K562 (cell line): ENCODE results near the gene TARBP1. TPM values are rescaled to one million over a fixed set of nuclear protein-coding genes. Genes with fewer than 3 reads are reported as not detected.

ENCODE experiments used
- ATAC-seq: fragments of 200-7000 bp; cut with Tn5 transposase; 3 replicates; pipeline ENCODE4 v1.9.1; 2020; ENCODE audit warnings: moderate library complexity
- BruUV-seq: library from RNA; stranded (reverse); fragments of 400-500 nt; replicated peaks from 2 replicates; lab custom pipeline; 2021; lab: Mats Ljungman, UMichigan
- CTCF ChIA-PET: fragments of 300-600 bp; formaldehyde crosslinking; extraction: SDS; loops from one replicate; lab custom pipeline; 2021; ENCODE audit warnings: low intra/inter-chr PET ratio; lab: Yijun Ruan, JAX
- POLR2A ChIA-PET: fragments of 300-600, 350-650 bp; sonication (Branson Sonifier 250); formaldehyde crosslinking; extraction: SDS; loops from one replicate; lab custom pipeline; 2021; ENCODE audit warnings: antibody characterized with exemption, inconsistent platforms; lab: Yijun Ruan, JAX
- DNase-seq, 4 experiments: peaks; one replicate each; pipeline versions ENCODE4 v3.0.0 to v3.0.0-alpha.2; 2011 to 2018; ENCODE audit warnings: low spot score in 3 of 4, mixed read lengths in 3 of 4; ENCODE audit errors: extremely low read depth in 1 of 4
- FAIRE-seq: peaks from 2 replicates; lab custom pipeline; 2011; peaks lifted over from hg19 to GRCh38; lab: Jason Lieb, UNC
- H2AFZ ChIP-seq: 2 replicates; pipeline ENCODE4 v1.6.0; 2011; ENCODE audit warnings: low read depth, low read length, control low read depth, inconsistent platforms
- H3K27ac ChIP-seq: fragments of 200-600 bp; 3 replicates; pipeline ENCODE4 v1.8.0; 2011; ENCODE audit warnings: low read depth, mild to moderate bottlenecking, control low read depth, inconsistent platforms, low read length, moderate library complexity, mixed read lengths; ENCODE audit errors: extremely low read depth
- H3K27me3 ChIP-seq, 2 experiments: fragments of 300-600 bp in 1 of 2; 2 replicates in 1 of 2; 3 replicates in 1 of 2; pipeline versions ENCODE4 v1.6.0 to v1.8.0; 2011; ENCODE audit warnings: inconsistent platforms in 2 of 2, low read length in 2 of 2, mild to moderate bottlenecking in 1 of 2, mixed read lengths in 1 of 2, moderate library complexity in 1 of 2; ENCODE audit not compliant: control insufficient read depth in 2 of 2, insufficient read depth in 2 of 2
- H3K36me3 ChIP-seq: fragments of 300-600 bp; 3 replicates; pipeline ENCODE4 v1.8.0; 2011; ENCODE audit warnings: mild to moderate bottlenecking, low read length, inconsistent platforms; ENCODE audit not compliant: control insufficient read depth, insufficient read depth
- H3K4me1 ChIP-seq, 2 experiments: fragments of 200-600 bp in 1 of 2; replicated peaks in 1 of 2; 2 replicates in 1 of 2; 3 replicates in 1 of 2; pipeline versions ENCODE4 v1.5.1 to v1.8.0; 2011; ENCODE audit warnings: inconsistent platforms in 2 of 2, low read length in 2 of 2, mild to moderate bottlenecking in 1 of 2, mixed read lengths in 1 of 2, moderate library complexity in 1 of 2; ENCODE audit not compliant: control insufficient read depth in 2 of 2, insufficient read depth in 2 of 2
- H3K4me2 ChIP-seq: 2 replicates; pipeline ENCODE4 v1.6.1; 2011; ENCODE audit warnings: low read length, control low read depth, inconsistent platforms, mixed read lengths; ENCODE audit not compliant: insufficient read depth
- H3K4me3 ChIP-seq: fragments of 200-600 bp; sonication (generic), shearing (Covaris generic); 2 replicates; pipeline ENCODE4 v1.5.1; 2016; ENCODE audit warnings: control low read depth, inconsistent platforms
- H3K79me2 ChIP-seq: fragments of 200-600 bp; 3 replicates; pipeline ENCODE4 v1.8.0; 2011; ENCODE audit warnings: low read length, inconsistent platforms; ENCODE audit not compliant: control insufficient read depth, insufficient read depth
- H3K9ac ChIP-seq, 2 experiments: 2 replicates each; pipeline versions ENCODE4 v1.6.0 to v1.6.1; 2011; ENCODE audit warnings: low read depth in 2 of 2, low read length in 2 of 2, control low read depth in 1 of 2, inconsistent platforms in 1 of 2, mild to moderate bottlenecking in 1 of 2, mixed read lengths in 1 of 2; ENCODE audit not compliant: insufficient read depth in 1 of 2
- H3K9me1 ChIP-seq: one replicate; pipeline ENCODE4 v1.6.0; 2011; ENCODE audit warnings: inconsistent platforms, mild to moderate bottlenecking, low read length, moderate library complexity; ENCODE audit not compliant: control insufficient read depth, insufficient read depth
- H3K9me3 ChIP-seq: replicated peaks from 2 replicates; pipeline ENCODE4 v1.5.1; 2011; ENCODE audit warnings: low read depth, low read length, inconsistent platforms; ENCODE audit not compliant: control insufficient read depth, insufficient read depth
- H4K20me1 ChIP-seq: replicated peaks from 2 replicates; pipeline ENCODE4 v1.6.1; 2011; ENCODE audit warnings: low read length, inconsistent platforms, mixed read lengths; ENCODE audit not compliant: control insufficient read depth, insufficient read depth
- ASH1L ChIP-seq: fragments of 450-650 bp; IDR thresholded peaks from 2 replicates; pipeline ENCODE4 v1.6.1; 2018; ENCODE audit warnings: borderline replicate concordance, mild to moderate bottlenecking, low read depth; ENCODE audit not compliant: partially characterized antibody
- KAT7 ChIP-seq: sonication (generic); formaldehyde crosslinking; IDR thresholded peaks from 2 replicates; pipeline ENCODE4 v1.8.0; 2022; ENCODE audit warnings: missing genetic modification reagents, mild to moderate bottlenecking, borderline replicate concordance
- PYGO2 ChIP-seq: fragments of 450-650 bp; IDR thresholded peaks from 2 replicates; pipeline ENCODE4 v1.6.1; 2016; ENCODE audit warnings: mild to moderate bottlenecking, missing genetic modification characterization, moderate library complexity, missing compliant biosample characterization
- RAD21 ChIP-seq, 2 experiments: fragments of 250-450 bp in 1 of 2; fragments of 450-650 bp in 1 of 2; sonication (Bioruptor Pico) in 1 of 2; formaldehyde crosslinking in 1 of 2; IDR thresholded peaks in 1 of 2; conservative IDR thresholded peaks in 1 of 2; 2 replicates each; pipeline versions ENCODE4 v1.4.0 to v1.8.0; 2020 to 2022; ENCODE audit warnings: mild to moderate bottlenecking in 2 of 2, moderate library complexity in 1 of 2
- SUPT5H ChIP-seq: fragments of 450-650 bp; IDR thresholded peaks from 2 replicates; pipeline ENCODE4 v1.6.1; 2016
- TOE1 ChIP-seq, 2 experiments: fragments of 450-650 bp in 1 of 2; sonication (generic) in 1 of 2; formaldehyde crosslinking in 1 of 2; IDR thresholded peaks; 2 replicates each; pipeline versions ENCODE4 v1.7.1 to v1.8.0; 2016 to 2022; ENCODE audit warnings: borderline replicate concordance in 2 of 2, mild to moderate bottlenecking in 2 of 2, antibody characterized with exemption in 1 of 2, inconsistent platforms in 1 of 2, low read depth in 1 of 2, missing genetic modification reagents in 1 of 2, moderate library complexity in 1 of 2
- ZNF184 ChIP-seq: sonication (generic); formaldehyde crosslinking; IDR thresholded peaks from 2 replicates; pipeline ENCODE4 v1.5.0; 2020; ENCODE audit warnings: missing genetic modification reagents
- ZNF217 ChIP-seq: sonication (generic); formaldehyde crosslinking; IDR thresholded peaks from 2 replicates; pipeline ENCODE4 v1.8.0; 2022; ENCODE audit warnings: mild to moderate bottlenecking, missing genetic modification reagents
- ZNF316 ChIP-seq: fragments of 450-650 bp; IDR thresholded peaks from 2 replicates; pipeline ENCODE4 v1.6.1; 2016
- WGBS: fragments of 100-300 bp; shearing (Covaris generic); methylation state at CpG from one replicate; pipeline ENCODE4 v1.1.6; 2016; ENCODE audit warnings: low coverage, mixed read lengths; ENCODE audit not compliant: insufficient coverage; ENCODE audit errors: missing lambda C conversion rate; 5-methylcytosine and 5-hydroxymethylcytosine counted together
- in situ Hi-C: fragments of 300-500 bp; cut with MboI; formaldehyde crosslinking; loops from 4 replicates; pipeline ENCODE4 v1.15.0; 2018; ENCODE audit warnings: inconsistent platforms, mixed read lengths
- intact Hi-C: fragments of 100-400 bp; cut with micrococcal nuclease; formaldehyde crosslinking; loops from 2 replicates; pipeline ENCODE4 v1.14.2; 2022
- polyA plus RNA-seq, 8 experiments: library from polyadenylated mRNA; depleted of rRNA in 4 of 8; stranded (reverse) in 5 of 8; unstranded in 3 of 8; fragments of >200 nt; fragmentation: Nextera tagmentation in 2 of 8; fragmentation: Illumina TruSeq in 1 of 8; extraction: Ambion mirVana in 2 of 8; extraction: Trizol in 1 of 8; gene quantifications; 2 replicates each; pipeline versions ENCODE4 v1.2.1 to v1.2.3, GENCODE V29; 2011 to 2014; ENCODE audit warnings: inconsistent platforms in 1 of 8, missing spikeins in 1 of 8
- total RNA-seq, 7 experiments: library from RNA; depleted of rRNA in 6 of 7; stranded (reverse); fragments of >200 nt in 6 of 7; fragmentation: Illumina TruSeq in 2 of 7; extraction: Trizol in 2 of 7; gene quantifications; 2 replicates each; pipeline versions ENCODE4 v1.2.1 to v1.2.3, GENCODE V29; 2011 to 2021; ENCODE audit warnings: low replicate concordance in 1 of 7
- TF ChIP-seq, protein P1 (sequence below): fragments of 250-450 bp; sonication (Bioruptor Pico); IDR thresholded peaks from 2 replicates; pipeline ENCODE4 v1.4.0; 2020; ENCODE audit warnings: mild to moderate bottlenecking, moderate library complexity
- TF ChIP-seq, protein P2 (sequence below), 3 experiments: IDR thresholded peaks in 2 of 3; conservative IDR thresholded peaks in 1 of 3; 2 replicates each; pipeline ENCODE4 v1.5.1; 2011 to 2012; ENCODE audit warnings: low read length in 3 of 3, mild to moderate bottlenecking in 3 of 3, control low read depth in 2 of 3, improper control_type of control experiment in 1 of 3, inconsistent platforms in 1 of 3, low read depth in 1 of 3, mixed read lengths in 1 of 3, moderate library complexity in 1 of 3; ENCODE audit not compliant: insufficient read depth in 2 of 3
- TF ChIP-seq, protein P3 (sequence below): fragments of 450-650 bp; IDR thresholded peaks from 2 replicates; pipeline ENCODE4 v1.6.1; 2016; ENCODE audit warnings: mild to moderate bottlenecking

The TARBP1 gene
- total and polyA plus RNA-seq, 9 of the 15 experiments (the other 6 are each of a cell fraction or from before 2014, with no cell fraction given), result 8.8 to 48.0 (median 22.9) TPM

DNA sequence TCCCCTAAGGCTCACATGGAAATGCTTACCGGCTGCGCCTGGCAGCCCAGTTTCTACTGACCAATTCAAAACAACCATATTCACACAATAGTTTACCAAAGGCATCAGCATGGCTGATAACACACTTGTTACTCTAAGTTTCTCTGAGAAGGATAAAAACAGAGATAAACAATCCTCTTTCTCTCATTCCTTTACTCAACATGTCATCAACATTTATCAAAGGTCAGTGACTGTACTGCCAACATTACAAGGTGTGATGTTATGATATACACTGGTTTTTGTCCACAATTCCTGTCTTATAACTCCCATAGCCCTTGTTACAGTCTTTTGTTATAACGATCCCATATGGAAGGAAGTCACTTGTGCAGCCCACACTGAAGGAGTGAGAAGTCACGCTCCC, 72.1 kb downstream of the TARBP1 start (continued):
- TF ChIP-seq, protein P1, sequence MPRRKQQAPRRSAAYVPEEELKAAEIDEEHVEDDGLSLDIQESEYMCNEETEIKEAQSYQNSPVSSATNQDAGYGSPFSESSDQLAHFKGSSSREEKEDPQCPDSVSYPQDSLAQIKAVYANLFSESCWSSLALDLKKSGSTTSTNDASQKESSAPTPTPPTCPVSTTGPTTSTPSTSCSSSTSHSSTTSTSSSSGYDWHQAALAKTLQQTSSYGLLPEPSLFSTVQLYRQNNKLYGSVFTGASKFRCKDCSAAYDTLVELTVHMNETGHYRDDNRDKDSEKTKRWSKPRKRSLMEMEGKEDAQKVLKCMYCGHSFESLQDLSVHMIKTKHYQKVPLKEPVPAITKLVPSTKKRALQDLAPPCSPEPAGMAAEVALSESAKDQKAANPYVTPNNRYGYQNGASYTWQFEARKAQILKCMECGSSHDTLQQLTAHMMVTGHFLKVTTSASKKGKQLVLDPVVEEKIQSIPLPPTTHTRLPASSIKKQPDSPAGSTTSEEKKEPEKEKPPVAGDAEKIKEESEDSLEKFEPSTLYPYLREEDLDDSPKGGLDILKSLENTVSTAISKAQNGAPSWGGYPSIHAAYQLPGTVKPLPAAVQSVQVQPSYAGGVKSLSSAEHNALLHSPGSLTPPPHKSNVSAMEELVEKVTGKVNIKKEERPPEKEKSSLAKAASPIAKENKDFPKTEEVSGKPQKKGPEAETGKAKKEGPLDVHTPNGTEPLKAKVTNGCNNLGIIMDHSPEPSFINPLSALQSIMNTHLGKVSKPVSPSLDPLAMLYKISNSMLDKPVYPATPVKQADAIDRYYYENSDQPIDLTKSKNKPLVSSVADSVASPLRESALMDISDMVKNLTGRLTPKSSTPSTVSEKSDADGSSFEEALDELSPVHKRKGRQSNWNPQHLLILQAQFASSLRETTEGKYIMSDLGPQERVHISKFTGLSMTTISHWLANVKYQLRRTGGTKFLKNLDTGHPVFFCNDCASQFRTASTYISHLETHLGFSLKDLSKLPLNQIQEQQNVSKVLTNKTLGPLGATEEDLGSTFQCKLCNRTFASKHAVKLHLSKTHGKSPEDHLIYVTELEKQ (CRISPR knock-in tag), result no peak

DNA sequence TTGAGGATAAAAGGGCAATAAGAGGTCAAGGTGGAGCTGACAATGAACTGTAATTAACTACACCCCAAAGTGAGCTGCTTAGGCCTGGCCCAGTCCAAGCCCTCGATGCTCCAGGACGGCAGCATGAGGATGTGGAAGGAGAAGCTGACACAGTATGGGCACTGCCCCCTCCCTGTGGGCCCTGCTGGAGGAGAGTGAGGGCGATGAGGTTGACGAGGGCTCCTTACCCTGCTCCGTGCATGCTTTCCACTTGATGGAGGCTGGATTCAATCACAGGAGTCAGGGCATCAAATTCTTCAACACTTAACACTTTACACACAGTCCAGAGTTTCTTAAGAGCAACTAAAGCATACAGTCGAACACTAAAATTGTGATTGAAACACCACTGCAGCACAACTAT, 73.3 kb downstream of the TARBP1 start:
- H2AFZ ChIP-seq, result no peak overlapping the region
- no TSS peak for BruUV-seq
- 72% methylated on average over 6 of the region's 6 CpGs for WGBS
- POLR2A ChIA-PET, result interaction anchor here (1.1 to 1.3 kb wide), 2 partner anchors 23 to 32 kb away, joined by 4 to 5 read pairs; partner anchors contain the start of gene COA6
- H3K9ac ChIP-seq, result peak overlapping the region in 1 of 2 experiments; percentile 49; a peak in 1 of 4 replicates
- CTCF ChIA-PET, result interaction anchor here (1.6 kb wide), 1 partner anchor 82 kb away, joined by 6 read pairs; no protein-coding TSS in a partner anchor
- H3K36me3 ChIP-seq, result peaks cover 5% of the 10 kb centered on the region; the same call in 1 of the 3 replicates
- no peaks in the 10 kb centered on the region for H3K79me2 ChIP-seq
- intact Hi-C loops (loop anchor here (5.0 kb wide), 1 partner anchor 78 kb away; no protein-coding TSS in a partner anchor), in situ Hi-C loops (no loop called here)
- FAIRE-seq (no peak), DNase-seq (no peak), ATAC-seq (no peak)
- H3K4me3 ChIP-seq, result no peak overlapping the region
- H4K20me1 ChIP-seq, result no peaks in the 10 kb centered on the region
- no peaks in the 10 kb centered on the region for H3K27me3 ChIP-seq
- no peak overlapping the region for H3K27ac ChIP-seq
- H3K4me2 ChIP-seq, result no peak overlapping the region
- H3K4me1 ChIP-seq, result peaks cover 0 to 5% of the 10 kb centered on the region in 2 experiments; a peak in 1 of 5 replicates
- H3K9me1 ChIP-seq, result no peaks in the 10 kb centered on the region
- no peaks in the 10 kb centered on the region for H3K9me3 ChIP-seq
- TF ChIP-seq ASH1L (no peak), SUPT5H (no peak), RAD21 (CRISPR knock-in tag; conservative IDR thresholded peaks at IDR 0.05 in 1 of 2, IDR thresholded peaks at IDR 0.05 in 1 of 2) (no peak), ZNF184 (CRISPR knock-in tag) (no peak), PYGO2 (tag) (no peak), KAT7 (CRISPR knock-in tag) (no peak), ZNF316 (no peak), ZNF217 (CRISPR knock-in tag) (no peak), TOE1 (IDR thresholded peaks at IDR 0.05; ENCODE audit: borderline replicate concordance) (no peak), TOE1 (CRISPR knock-in tag; IDR thresholded peaks at IDR 0.05; ENCODE audit: borderline replicate concordance, low read depth) (no peak)
- TF ChIP-seq, protein P2, sequence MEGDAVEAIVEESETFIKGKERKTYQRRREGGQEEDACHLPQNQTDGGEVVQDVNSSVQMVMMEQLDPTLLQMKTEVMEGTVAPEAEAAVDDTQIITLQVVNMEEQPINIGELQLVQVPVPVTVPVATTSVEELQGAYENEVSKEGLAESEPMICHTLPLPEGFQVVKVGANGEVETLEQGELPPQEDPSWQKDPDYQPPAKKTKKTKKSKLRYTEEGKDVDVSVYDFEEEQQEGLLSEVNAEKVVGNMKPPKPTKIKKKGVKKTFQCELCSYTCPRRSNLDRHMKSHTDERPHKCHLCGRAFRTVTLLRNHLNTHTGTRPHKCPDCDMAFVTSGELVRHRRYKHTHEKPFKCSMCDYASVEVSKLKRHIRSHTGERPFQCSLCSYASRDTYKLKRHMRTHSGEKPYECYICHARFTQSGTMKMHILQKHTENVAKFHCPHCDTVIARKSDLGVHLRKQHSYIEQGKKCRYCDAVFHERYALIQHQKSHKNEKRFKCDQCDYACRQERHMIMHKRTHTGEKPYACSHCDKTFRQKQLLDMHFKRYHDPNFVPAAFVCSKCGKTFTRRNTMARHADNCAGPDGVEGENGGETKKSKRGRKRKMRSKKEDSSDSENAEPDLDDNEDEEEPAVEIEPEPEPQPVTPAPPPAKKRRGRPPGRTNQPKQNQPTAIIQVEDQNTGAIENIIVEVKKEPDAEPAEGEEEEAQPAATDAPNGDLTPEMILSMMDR (IDR thresholded peaks at IDR 0.05 in 2 of 3, conservative IDR thresholded peaks at IDR 0.05 in 1 of 3; ENCODE audit: insufficient read depth in 2 of 3, low read depth in 1 of 3, low read length in 3 of 3), result no peak
- TF ChIP-seq, protein P3, sequence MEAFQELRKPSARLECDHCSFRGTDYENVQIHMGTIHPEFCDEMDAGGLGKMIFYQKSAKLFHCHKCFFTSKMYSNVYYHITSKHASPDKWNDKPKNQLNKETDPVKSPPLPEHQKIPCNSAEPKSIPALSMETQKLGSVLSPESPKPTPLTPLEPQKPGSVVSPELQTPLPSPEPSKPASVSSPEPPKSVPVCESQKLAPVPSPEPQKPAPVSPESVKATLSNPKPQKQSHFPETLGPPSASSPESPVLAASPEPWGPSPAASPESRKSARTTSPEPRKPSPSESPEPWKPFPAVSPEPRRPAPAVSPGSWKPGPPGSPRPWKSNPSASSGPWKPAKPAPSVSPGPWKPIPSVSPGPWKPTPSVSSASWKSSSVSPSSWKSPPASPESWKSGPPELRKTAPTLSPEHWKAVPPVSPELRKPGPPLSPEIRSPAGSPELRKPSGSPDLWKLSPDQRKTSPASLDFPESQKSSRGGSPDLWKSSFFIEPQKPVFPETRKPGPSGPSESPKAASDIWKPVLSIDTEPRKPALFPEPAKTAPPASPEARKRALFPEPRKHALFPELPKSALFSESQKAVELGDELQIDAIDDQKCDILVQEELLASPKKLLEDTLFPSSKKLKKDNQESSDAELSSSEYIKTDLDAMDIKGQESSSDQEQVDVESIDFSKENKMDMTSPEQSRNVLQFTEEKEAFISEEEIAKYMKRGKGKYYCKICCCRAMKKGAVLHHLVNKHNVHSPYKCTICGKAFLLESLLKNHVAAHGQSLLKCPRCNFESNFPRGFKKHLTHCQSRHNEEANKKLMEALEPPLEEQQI, result no peak
